A673 (cell line): ENCODE results near the gene LRP1B. TPM values are rescaled to one million over a fixed set of nuclear protein-coding genes. Genes with fewer than 3 reads are reported as not detected.

Experiments
- BruUV-seq: library from RNA; stranded (reverse); fragments of 400-500 nt; replicated peaks from 2 replicates; lab custom pipeline; 2021; lab: Mats Ljungman, UMichigan
- CTCF ChIA-PET: fragments of 300-600 bp; sonication (Branson Sonifier 250); formaldehyde crosslinking; loops from one replicate; lab custom pipeline; 2022; ENCODE audit warnings: antibody characterized with exemption; lab: Charles Lee
- POLR2A ChIA-PET: fragments of 300-600 bp; sonication (Branson Sonifier 250); formaldehyde crosslinking; loops from one replicate; lab custom pipeline; 2022; ENCODE audit warnings: antibody characterized with exemption; ENCODE audit not compliant: low non-redundant PET; lab: Charles Lee
- DNase-seq: peaks from one replicate; pipeline ENCODE4 v3.0.0-alpha.2; 2015; ENCODE audit warnings: low spot score
- H3K27ac ChIP-seq: fragments of 200-600 bp; sonication (generic); 2 replicates; pipeline ENCODE4 v1.5.1; 2016; ENCODE audit warnings: mixed run types, low read depth, mild to moderate bottlenecking, mixed read lengths, antibody characterized with exemption, low read length; ENCODE audit not compliant: poor library complexity, severe bottlenecking
- H3K27me3 ChIP-seq: fragments of 200-600 bp; sonication (generic); replicated peaks from 2 replicates; pipeline ENCODE4 v1.6.1; 2017; ENCODE audit warnings: mixed run types, low read depth, mild to moderate bottlenecking, mixed read lengths, antibody characterized with exemption, low read length; ENCODE audit not compliant: insufficient read depth, poor library complexity
- H3K36me3 ChIP-seq: fragments of 200-600 bp; sonication (generic); 2 replicates; pipeline ENCODE4 v1.6.1; 2016; ENCODE audit warnings: mixed run types, mild to moderate bottlenecking, mixed read lengths, antibody characterized with exemption, low read length; ENCODE audit not compliant: insufficient read depth, poor library complexity, severe bottlenecking
- H3K4me1 ChIP-seq: fragments of 200-600 bp; sonication (generic); 2 replicates; pipeline ENCODE4 v1.6.1; 2017; ENCODE audit warnings: mixed run types, mild to moderate bottlenecking, mixed read lengths, antibody characterized with exemption, low read length; ENCODE audit not compliant: insufficient read depth, poor library complexity, severe bottlenecking
- H3K4me3 ChIP-seq: fragments of 200-600 bp; sonication (generic); 2 replicates; pipeline ENCODE4 v1.5.1; 2016; ENCODE audit warnings: low read depth, mixed run types, mild to moderate bottlenecking, mixed read lengths, low read length; ENCODE audit not compliant: poor library complexity, severe bottlenecking
- H3K9me3 ChIP-seq: fragments of 200-600 bp; sonication (generic); 2 replicates; pipeline ENCODE4 v1.6.1; 2016; ENCODE audit warnings: mixed run types, low read depth, mild to moderate bottlenecking, mixed read lengths, antibody characterized with exemption, low read length; ENCODE audit not compliant: poor library complexity, severe bottlenecking
- CTCF ChIP-seq: fragments of 300-800, 200-600 bp; sonication (generic); conservative IDR thresholded peaks from 2 replicates; pipeline ENCODE4 v1.5.1; 2017; ENCODE audit warnings: low read depth, mild to moderate bottlenecking, antibody characterized with exemption, low read length, moderate library complexity, mixed read lengths
- EZH2 ChIP-seq: fragments of 200-600 bp; sonication (generic); IDR thresholded peaks from 2 replicates; pipeline ENCODE4 v1.6.1; 2017; ENCODE audit warnings: borderline replicate concordance, low read depth, mild to moderate bottlenecking, mixed read lengths, antibody characterized with exemption, low read length; ENCODE audit not compliant: poor library complexity, severe bottlenecking
- intact Hi-C: fragments of 100-400 bp; cut with micrococcal nuclease; formaldehyde crosslinking; loops from one replicate; pipeline ENCODE4 v1.10.0; 2022; ENCODE audit not compliant: unreplicated experiment
- total RNA-seq: library from RNA; stranded (reverse); gene quantifications from 2 replicates; pipeline ENCODE4 v1.2.3, GENCODE V29; 2021

The LRP1B gene
- total RNA-seq, 1 experiment from 2014 or later: 9.9 TPM

GRCh38 chr2:141015341-141016047 is 1115.3 kb downstream of the LRP1B start:
- ChIA-PET POLR2A (no interaction called here), CTCF (no interaction called here)
- Histone ChIP-seq H3K27ac (no peak overlapping the region), H3K27me3 (no peaks in the 10 kb centered on the region), H3K36me3 (no peaks in the 10 kb centered on the region), H3K9me3 (no peaks in the 10 kb centered on the region), H3K4me3 (no peak overlapping the region), H3K4me1 (no peaks in the 10 kb centered on the region)
- TF ChIP-seq CTCF: no peak
- intact Hi-C loops: no loop called here
- no TSS peak for BruUV-seq
- DNase-seq: peak; percentile 26

- POLR2A ChIA-PET: no interaction called here
- no TSS peak for BruUV-seq
- TF ChIP-seq EZH2: no peak
- TF ChIP-seq CTCF: no peak
- no peak overlapping the region for H3K27ac ChIP-seq
- CTCF ChIA-PET: no interaction called here
- H3K9me3 ChIP-seq: peaks cover 6% of the 10 kb centered on the region
- no peak for DNase-seq
- intact Hi-C loops: no loop called here
- H3K27me3 ChIP-seq: no peaks in the 10 kb centered on the region
- no peaks in the 10 kb centered on the region for H3K36me3 ChIP-seq
- no peak overlapping the region for H3K4me3 ChIP-seq
- H3K4me1 ChIP-seq: no peaks in the 10 kb centered on the region
Observed at GRCh38 chr2:141003967-141004657, 1126.7 kb downstream of the LRP1B start.

- TF ChIP-seq CTCF (no peak), EZH2 (no peak)
Observed at GRCh38 chr2:141001750-141002149, 1129.1 kb downstream of the LRP1B start.

More at GRCh38 chr2:141001750-141002149, 1129.1 kb downstream of the LRP1B start:
- Histone ChIP-seq H3K4me3 (no peak overlapping the region), H3K36me3 (no peaks in the 10 kb centered on the region), H3K9me3 (peaks cover 6% of the 10 kb centered on the region), H3K27me3 (no peaks in the 10 kb centered on the region), H3K27ac (no peak overlapping the region), H3K4me1 (no peaks in the 10 kb centered on the region)
- POLR2A ChIA-PET: no interaction called here
- DNase-seq: no peak
- BruUV-seq: no TSS peak
- intact Hi-C loops: no loop called here
- CTCF ChIA-PET: no interaction called here
